ENCODE measurements around the gene NGDN. TPM values are rescaled to one million over a fixed set of nuclear protein-coding genes. Genes with fewer than 3 reads are reported as not detected.

The NGDN gene
- total and polyA plus RNA-seq, 2 experiments from 2014 or later = 47.2 to 47.6 TPM

- Histone ChIP-seq H3K27ac (no peak within 1 kb of the TSS), H3K9me3 (ENCODE audit: low read depth) (no peaks in the 10 kb centered on the region), H3K79me2 (no peaks in the 10 kb centered on the region), H2AFZ (no peak within 1 kb of the TSS), H3K36me3 (replicated peaks; ENCODE audit: insufficient read depth, low read depth) (no peaks in the 10 kb centered on the region), H4K20me1 (ENCODE audit: insufficient read depth, poor library complexity, severe bottlenecking) (no peaks in the 10 kb centered on the region), H3K4me1 (ENCODE audit: insufficient read depth) (no peaks in the 10 kb centered on the region), H3K4me2 (no peak within 1 kb of the TSS), H3K4me3 (no peak within 1 kb of the TSS), H3K27me3 (no peaks in the 10 kb centered on the region), H3K9me2 (replicated peaks; ENCODE audit: insufficient read depth) (no peaks in the 10 kb centered on the region)
- no peak for DNase-seq (ENCODE audit: low spot score)
- TF ChIP-seq EZH2phosphoT487 (IDR thresholded peaks at IDR 0.05; ENCODE audit: low read depth, severe bottlenecking, unreplicated experiment) = no peak
- no peak for TF ChIP-seq CTCF (IDR thresholded peaks at IDR 0.05; ENCODE audit: poor library complexity)
- no peak for TF ChIP-seq EZH2 (IDR thresholded peaks at IDR 0.05; ENCODE audit: borderline replicate concordance)
- WGBS (ENCODE audit: low lambda C conversion rate, missing lambda C conversion rate) = 56% methylated on average over 7 of the region's 10 CpGs
These were observed 33.8 kb upstream of the NGDN start, which contains the start of gene MYH7 for GRCh38 chr14:23435543-23436326. Gene MYH7, minus strand, starts transcription at chr14:23435660. Its CDS starts 1,928 bp downstream, at chr14:23433732.

GRCh38 chr14:23436327-23437132, 33.0 kb upstream of the NGDN start:
- H3K4me3 ChIP-seq = no peak overlapping the region
- DNase-seq (ENCODE audit: low spot score) = peak; percentile 65
- H3K9me3 ChIP-seq (ENCODE audit: low read depth) = no peaks in the 10 kb centered on the region
- H3K4me2 ChIP-seq = no peak overlapping the region
- no peaks in the 10 kb centered on the region for H3K4me1 ChIP-seq (ENCODE audit: insufficient read depth)
- no peaks in the 10 kb centered on the region for H3K27me3 ChIP-seq
- H3K79me2 ChIP-seq = no peaks in the 10 kb centered on the region
- no peak overlapping the region for H2AFZ ChIP-seq
- no peak overlapping the region for H3K27ac ChIP-seq
- H4K20me1 ChIP-seq (ENCODE audit: insufficient read depth, poor library complexity, severe bottlenecking) = no peaks in the 10 kb centered on the region
- 69% methylated on average over 15 of the region's 15 CpGs for WGBS (ENCODE audit: low lambda C conversion rate, missing lambda C conversion rate)
- no peaks in the 10 kb centered on the region for H3K36me3 ChIP-seq (replicated peaks; ENCODE audit: insufficient read depth, low read depth)
- H3K9me2 ChIP-seq (replicated peaks; ENCODE audit: insufficient read depth) = no peaks in the 10 kb centered on the region
- no peak for TF ChIP-seq EZH2 (IDR thresholded peaks at IDR 0.05; ENCODE audit: borderline replicate concordance)
- no peak for TF ChIP-seq EZH2phosphoT487 (IDR thresholded peaks at IDR 0.05; ENCODE audit: low read depth, severe bottlenecking, unreplicated experiment)
- no peak for TF ChIP-seq CTCF (IDR thresholded peaks at IDR 0.05; ENCODE audit: poor library complexity)

- WGBS (ENCODE audit: low lambda C conversion rate, missing lambda C conversion rate) = 70% methylated on average over 8 of the region's 8 CpGs
- Histone ChIP-seq H4K20me1 (ENCODE audit: insufficient read depth, poor library complexity, severe bottlenecking) (no peaks in the 10 kb centered on the region), H3K4me2 (no peak overlapping the region), H3K27ac (no peak overlapping the region), H3K79me2 (no peaks in the 10 kb centered on the region), H3K9me2 (replicated peaks; ENCODE audit: insufficient read depth) (no peaks in the 10 kb centered on the region), H3K4me1 (ENCODE audit: insufficient read depth) (no peaks in the 10 kb centered on the region), H3K36me3 (replicated peaks; ENCODE audit: insufficient read depth, low read depth) (no peaks in the 10 kb centered on the region), H3K9me3 (ENCODE audit: low read depth) (no peaks in the 10 kb centered on the region), H3K27me3 (no peaks in the 10 kb centered on the region), H3K4me3 (no peak overlapping the region), H2AFZ (no peak overlapping the region)
- TF ChIP-seq EZH2 (IDR thresholded peaks at IDR 0.05; ENCODE audit: borderline replicate concordance) (no peak), CTCF (IDR thresholded peaks at IDR 0.05; ENCODE audit: poor library complexity) (no peak), EZH2phosphoT487 (IDR thresholded peaks at IDR 0.05; ENCODE audit: low read depth, severe bottlenecking, unreplicated experiment) (no peak)
- no peak for DNase-seq (ENCODE audit: low spot score)
These were observed 32.1 kb upstream of the NGDN start for GRCh38 chr14:23437133-23438100.
